DMS53 treated with DMSO at 0.1 percent for 48 hours (cell line): ENCODE results near the gene PTBP2.

Source experiments
- DNase-seq: peaks from one replicate; lab custom pipeline; 2025; ENCODE audit not compliant: unreplicated experiment; lab: John Stamatoyannopoulos, UW

The PTBP2 gene

DNA sequence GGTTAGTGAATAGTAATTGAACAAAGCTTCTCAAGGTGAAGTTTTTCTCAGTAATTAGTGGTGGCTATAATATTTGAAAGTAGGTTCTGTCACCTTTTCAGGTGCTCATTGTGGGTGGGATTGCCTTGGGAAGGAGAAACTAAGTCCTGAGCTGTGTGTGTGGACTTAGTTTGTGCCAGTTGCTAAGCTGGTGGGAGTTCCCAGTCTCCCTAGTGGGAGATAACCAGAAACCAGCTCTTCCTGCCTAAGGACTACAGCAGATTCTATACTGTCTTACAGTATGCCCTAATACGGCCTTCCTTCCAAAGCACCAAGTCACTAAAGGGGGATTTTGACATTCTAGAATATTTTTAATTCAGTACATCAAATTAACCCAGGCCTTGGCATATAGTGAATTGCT, 94.3 kb downstream of the PTBP2 start:
- no peak for DNase-seq

DNA sequence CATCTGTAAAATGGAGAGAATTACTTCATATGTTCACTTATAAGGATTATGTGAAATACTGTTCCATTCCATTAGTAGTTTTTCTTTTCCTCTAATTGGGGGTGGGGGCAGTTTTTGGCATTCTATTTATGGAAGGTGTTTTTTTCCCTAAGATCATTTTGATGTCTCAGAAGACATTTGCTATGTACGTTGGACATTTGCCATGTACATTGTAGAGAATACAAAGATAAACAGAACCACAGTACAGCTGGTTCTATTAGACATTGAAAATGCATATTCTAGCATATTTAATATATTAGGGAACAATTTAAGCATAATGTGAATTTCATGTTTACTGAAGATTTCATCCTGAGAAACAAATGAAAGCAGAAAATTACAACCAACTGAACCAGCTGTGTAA, 98.5 kb downstream of the PTBP2 start:
- no peak for DNase-seq

DNA sequence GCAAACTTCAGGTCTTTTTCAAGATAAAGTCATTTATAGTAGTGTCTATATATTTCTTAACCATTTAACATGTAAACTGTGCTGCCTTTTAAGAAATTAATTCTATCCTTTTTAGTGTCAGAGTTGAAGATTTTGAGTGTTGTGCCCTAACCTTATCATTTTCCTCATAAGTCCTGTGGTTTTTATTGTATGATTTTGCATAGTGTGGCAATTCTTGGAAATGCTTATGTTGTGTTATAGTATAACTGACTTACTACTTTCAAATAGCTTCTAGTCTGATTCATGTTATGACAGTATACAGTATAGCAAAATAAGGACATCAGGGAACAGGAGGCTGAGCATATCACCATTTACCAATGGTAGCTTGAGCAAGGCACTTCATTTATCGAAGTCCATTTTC, 99.1 kb downstream of the PTBP2 start:
- DNase-seq, result no peak

DNA sequence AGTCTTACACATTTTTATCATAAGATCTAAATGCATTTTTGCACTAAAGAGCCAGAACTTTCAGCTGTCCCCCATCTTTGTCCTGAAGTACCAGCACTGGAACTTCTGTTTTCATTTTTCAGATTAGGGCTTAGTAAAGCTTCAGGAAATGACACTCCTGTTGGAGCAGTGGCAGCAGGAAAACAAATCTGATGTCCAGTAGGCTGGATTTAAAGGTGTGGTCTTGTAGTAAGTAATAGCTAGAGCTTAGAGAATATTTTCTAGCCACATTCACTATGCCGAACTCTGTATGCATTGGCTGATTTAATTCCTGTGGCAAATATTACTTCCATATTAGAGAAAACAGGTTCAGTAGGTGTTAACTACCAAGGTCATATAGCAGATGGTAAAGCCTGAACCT, 103.6 kb downstream of the PTBP2 start:
- no peak for DNase-seq

- no peak for DNase-seq
These were observed 104.5 kb downstream of the PTBP2 start for GRCh38 chr1:96825950-96826576.

- no peak for DNase-seq
These were observed 111.8 kb downstream of the PTBP2 start for GRCh38 chr1:96833376-96833775.

DNA sequence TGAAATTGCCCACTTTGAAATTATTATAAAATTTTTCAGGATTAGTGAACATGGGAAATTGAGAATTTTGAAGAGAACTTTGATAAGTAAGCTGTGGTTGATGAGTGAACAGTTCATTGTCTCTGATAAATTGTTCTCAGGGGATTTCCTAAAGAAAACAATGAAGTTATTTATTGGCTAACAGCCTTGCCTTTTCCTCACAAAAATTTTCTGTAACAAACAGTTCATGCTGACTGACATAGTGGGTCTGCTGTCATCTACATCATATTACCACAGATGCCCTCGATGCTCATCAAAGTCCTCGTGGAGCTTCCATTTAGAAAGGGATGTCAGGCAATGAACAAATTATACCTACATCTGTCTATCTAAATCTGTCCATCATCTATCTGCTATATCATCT, 113.4 kb downstream of the PTBP2 start:
- DNase-seq, result no peak

DNA sequence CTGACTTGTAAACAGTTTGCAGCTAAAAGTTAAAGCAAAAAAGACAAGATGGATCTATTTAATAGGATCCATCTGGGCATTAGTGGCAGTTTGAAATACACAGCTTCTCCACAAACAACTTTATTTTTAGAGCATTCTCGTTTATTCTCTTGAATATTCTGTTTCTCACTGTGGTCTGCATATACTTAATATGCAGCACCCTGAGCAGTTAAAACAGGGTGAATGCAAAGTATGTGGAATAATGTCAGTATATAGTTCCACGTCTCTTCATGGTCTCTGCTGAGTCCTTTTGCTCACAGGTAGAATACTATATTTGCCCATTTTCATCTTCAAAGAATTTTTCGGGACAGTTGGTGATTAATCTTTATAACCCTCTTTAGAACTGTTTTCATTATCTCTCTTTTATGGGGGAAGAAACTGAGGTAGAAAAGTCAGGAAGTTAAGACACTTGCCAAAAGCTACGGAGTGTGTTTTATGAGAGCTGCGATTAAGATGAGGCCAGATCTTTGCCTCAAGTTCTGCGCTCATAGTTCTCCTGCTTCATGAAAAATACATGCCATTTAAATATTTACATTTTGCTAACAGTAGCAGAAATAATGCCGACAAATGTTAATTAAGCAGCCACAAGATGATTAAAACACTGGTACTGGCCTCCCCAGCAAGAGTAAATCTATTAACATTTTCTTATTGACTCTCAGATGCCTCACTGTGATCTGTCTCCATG, 115.6 kb downstream of the PTBP2 start:
- no peak for DNase-seq

- DNase-seq, result no peak
These were observed 116.2 kb downstream of the PTBP2 start for GRCh38 chr1:96837781-96838216.

- DNase-seq, result no peak
These were observed 118.8 kb downstream of the PTBP2 start for GRCh38 chr1:96840396-96840795.

GRCh38 chr1:96842215-96842614, 120.6 kb downstream of the PTBP2 start:
- DNase-seq, result no peak

- DNase-seq, result no peak
These were observed 121.6 kb downstream of the PTBP2 start for GRCh38 chr1:96843196-96843595.

DNA sequence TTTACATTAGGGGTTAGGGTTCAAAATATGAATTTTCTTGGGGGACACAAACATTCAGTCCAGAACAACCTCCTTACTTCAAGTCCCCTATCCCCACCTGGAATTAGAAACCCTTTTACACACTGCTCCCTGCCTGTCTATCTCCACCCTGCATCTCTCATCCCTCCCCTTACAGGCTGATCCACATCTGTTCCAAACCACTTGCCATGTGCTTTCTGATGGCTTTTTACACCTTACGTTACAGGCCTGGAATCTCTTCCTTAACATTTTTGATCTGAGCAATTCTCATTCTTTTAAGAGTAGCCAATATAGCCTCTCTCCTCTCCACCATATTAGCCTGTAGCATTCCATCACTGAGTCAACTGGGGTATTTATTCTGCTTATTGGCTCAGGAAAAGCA, 122.0 kb downstream of the PTBP2 start:
- no peak for DNase-seq

DNA sequence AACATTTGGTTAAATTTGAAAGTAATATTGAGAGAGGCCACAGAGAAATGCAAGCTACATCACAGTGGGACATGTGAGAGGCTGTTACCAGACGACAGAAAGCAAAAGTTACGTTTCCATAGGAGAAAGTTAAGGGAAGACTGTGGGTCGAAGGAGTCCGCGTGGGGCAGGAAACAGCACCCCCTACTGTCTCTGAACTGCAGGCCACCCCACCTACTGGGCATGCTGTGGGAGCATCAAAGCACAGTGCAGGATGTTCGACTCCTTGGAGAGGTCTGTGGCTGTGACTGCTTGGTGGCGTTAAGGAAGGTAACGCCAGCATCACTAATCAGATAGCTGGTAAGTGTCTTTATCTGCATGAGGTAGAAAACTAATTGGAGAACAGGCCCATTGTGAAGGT, 123.9 kb downstream of the PTBP2 start:
- DNase-seq, result peak; percentile 20

DNA sequence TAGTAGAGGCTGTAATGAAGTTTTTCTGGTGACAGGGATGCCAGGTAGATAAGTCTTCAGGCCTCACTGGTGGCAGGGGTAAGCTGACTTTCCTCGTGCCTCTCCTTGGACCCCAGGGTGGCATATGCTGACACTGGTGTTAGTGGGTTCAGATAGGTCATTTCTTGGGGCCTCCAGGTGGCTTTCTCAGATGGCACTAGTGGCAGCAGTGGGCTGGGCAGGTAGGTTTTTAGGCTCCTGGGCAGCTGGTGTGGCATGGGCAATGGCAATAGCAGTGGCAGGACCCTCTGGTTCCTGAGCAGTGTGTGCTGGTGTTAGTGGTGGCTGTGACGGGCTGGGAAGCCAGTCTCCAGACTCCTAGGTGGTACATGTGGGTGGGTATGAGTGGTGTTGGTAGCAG, 140.3 kb downstream of the PTBP2 start:
- DNase-seq, result no peak

- DNase-seq, result no peak
These were observed 141.9 kb downstream of the PTBP2 start for GRCh38 chr1:96863449-96863848.
